ENCODE measurements around the gene CCR7. TPM values are rescaled to one million over a fixed set of nuclear protein-coding genes. Genes with fewer than 3 reads are reported as not detected.
"Not testable (repeated sequence)": the region's sequence is repeated elsewhere in the genome, so short reads cannot be mapped to it uniquely, and the experiment has no call there.

The CCR7 gene
- total RNA-seq, 3 donors from 2014 or later = 77.3 to 109 (median 108) TPM

GRCh38 chr17:40553694-40554534, 11.4 kb downstream of the CCR7 start:
- peak; percentile 52 to 55 for ATAC-seq
- H3K9me3 Mint-ChIP-seq = no peaks in the 10 kb centered on the region
- H3K27me3 Mint-ChIP-seq (ENCODE audit: low read depth) = no peaks in the 10 kb centered on the region
- DNase-seq = no peak
- H3K36me3 Mint-ChIP-seq (ENCODE audit: insufficient read depth) = peaks cover 55% of the 10 kb centered on the region
- H3K4me1 Mint-ChIP-seq (ENCODE audit: low read depth) = peaks cover 93% of the 10 kb centered on the region
- H3K4me3 Mint-ChIP-seq = peak overlapping the region; percentile 57

DNA sequence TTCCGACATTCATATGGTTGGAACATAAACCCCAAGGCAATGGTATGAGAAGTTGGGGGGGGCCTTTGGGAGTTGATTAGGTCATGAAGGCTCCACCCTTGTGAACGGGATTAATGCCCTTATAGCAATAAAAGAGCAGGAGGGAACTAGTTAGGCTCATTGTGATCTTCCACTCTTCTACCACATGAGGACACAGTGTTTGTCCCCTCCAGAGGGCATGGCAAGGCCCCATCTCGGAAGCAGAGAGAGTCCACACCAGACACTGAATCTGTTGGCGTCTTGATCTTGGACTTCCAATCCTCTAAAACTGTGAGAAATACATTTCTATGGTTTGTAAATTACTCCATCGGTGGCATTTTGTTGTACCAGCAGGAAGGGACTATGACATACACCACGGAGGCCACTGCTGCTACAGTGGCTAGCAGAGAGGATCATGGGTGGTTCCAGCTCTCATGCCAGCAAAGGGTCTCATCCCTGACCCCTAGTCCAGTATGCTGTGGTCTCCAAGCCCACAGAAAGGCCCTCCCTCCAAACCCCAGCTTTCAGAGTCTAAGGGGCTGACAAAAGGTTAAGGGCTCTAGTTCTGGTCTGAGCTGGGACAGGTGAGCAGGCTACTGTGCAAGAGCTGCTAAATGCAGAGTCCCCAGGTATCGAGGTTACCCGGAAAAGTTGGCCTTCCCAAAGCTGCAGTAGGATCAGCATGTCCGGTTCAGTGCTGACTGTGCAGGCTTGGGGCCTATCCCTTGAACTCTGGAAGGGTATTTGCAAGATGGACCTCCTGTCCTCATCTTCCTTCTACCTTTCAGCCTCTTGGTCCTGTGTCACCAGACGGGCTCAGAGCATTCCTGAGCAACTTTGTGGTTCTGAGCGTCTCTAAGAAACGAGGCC, 12.2 kb downstream of the CCR7 start:
- peak; percentile 3 to 4 for ATAC-seq
- H3K4me3 Mint-ChIP-seq = no peak overlapping the region
- DNase-seq = no peak
- peaks cover 94% of the 10 kb centered on the region for H3K4me1 Mint-ChIP-seq (ENCODE audit: low read depth)
- H3K27me3 Mint-ChIP-seq (ENCODE audit: low read depth) = no peaks in the 10 kb centered on the region
- H3K9me3 Mint-ChIP-seq = no peaks in the 10 kb centered on the region
- peaks cover 48% of the 10 kb centered on the region for H3K36me3 Mint-ChIP-seq (ENCODE audit: insufficient read depth)

GRCh38 chr17:40551879-40552768, 13.1 kb downstream of the CCR7 start:
- ATAC-seq (no peak), DNase-seq (no peak)
- Mint-ChIP-seq H3K4me1 (ENCODE audit: low read depth) (peaks cover 95% of the 10 kb centered on the region), H3K4me3 (peak overlapping the region; percentile 25), H3K36me3 (ENCODE audit: insufficient read depth) (peaks cover 45% of the 10 kb centered on the region), H3K9me3 (no peaks in the 10 kb centered on the region), H3K27me3 (ENCODE audit: low read depth) (no peaks in the 10 kb centered on the region)

DNA sequence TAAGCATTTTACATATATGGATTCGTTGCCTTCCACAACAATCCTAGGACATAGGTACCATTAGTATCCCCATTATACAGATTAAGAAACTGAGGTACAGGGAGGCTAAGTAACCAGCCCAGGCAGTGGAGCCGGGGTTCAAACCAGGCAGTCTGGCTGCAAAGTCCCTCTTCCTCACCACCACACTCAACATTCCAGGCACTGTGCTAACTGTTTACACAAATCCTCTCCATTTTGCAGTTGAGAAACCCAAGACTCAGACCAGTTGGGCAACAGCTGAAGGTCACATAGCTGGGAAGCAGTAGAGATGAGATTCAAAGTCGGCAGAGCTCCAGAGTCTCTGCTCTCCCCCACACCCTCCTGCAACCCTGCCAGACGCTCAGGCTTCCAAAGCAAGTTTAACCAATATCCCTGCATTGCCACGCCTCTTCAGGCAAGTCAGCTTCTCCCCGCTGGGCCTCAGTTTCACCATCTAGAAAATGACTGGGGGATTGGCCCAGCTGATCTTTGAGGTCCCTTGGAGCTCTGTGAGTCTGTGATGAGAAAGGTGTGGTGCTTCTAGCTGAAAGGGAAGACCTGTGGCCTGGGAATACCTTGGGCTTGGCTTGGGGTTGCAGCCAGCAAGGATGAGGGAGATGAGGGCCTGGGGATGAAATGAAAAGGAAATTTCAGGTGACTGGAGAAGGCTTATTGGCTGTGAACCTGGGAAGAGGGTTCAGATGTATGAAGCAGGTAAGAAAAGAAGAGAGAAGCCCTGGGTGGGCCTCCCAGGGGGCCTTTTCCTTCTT, 14.0 kb downstream of the CCR7 start:
- no peak for DNase-seq
- peaks cover 37% of the 10 kb centered on the region for H3K36me3 Mint-ChIP-seq (ENCODE audit: insufficient read depth)
- no peaks in the 10 kb centered on the region for H3K9me3 Mint-ChIP-seq
- ATAC-seq = no peak
- H3K27me3 Mint-ChIP-seq (ENCODE audit: low read depth) = no peaks in the 10 kb centered on the region
- H3K4me3 Mint-ChIP-seq = no peak overlapping the region
- peaks cover 96% of the 10 kb centered on the region for H3K4me1 Mint-ChIP-seq (ENCODE audit: low read depth)

DNA sequence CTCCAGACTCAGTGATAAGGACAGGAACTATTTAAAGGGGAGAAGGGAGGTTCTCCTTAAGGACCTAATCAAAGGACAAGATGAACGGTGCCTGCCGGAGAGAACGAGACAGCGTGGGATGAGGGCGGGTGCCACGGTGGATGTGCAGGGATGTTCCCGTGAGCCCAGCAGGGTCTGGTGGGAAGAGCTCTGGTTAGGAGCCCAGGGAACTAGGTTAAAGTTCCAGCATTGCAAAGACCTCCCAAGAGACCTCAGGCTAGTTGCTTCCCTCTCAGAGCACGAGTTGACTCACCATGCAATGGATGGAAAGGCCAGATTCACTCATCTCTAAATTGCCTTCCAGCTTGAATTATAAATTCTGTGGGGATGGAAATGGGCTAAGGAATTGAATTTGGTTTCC, 14.7 kb downstream of the CCR7 start:
- Mint-ChIP-seq H3K27me3 (ENCODE audit: low read depth) (no peaks in the 10 kb centered on the region), H3K4me3 (no peak overlapping the region), H3K36me3 (ENCODE audit: insufficient read depth) (peaks cover 33% of the 10 kb centered on the region), H3K4me1 (ENCODE audit: low read depth) (peaks cover 95% of the 10 kb centered on the region), H3K9me3 (no peaks in the 10 kb centered on the region)
- no peak for DNase-seq
- no peak for ATAC-seq

- Mint-ChIP-seq H3K27me3 (ENCODE audit: low read depth) (no peaks in the 10 kb centered on the region), H3K9me3 (no peaks in the 10 kb centered on the region), H3K4me3 (no peak overlapping the region), H3K4me1 (ENCODE audit: low read depth) (peaks cover 86% of the 10 kb centered on the region), H3K36me3 (ENCODE audit: insufficient read depth) (peaks cover 18% of the 10 kb centered on the region)
- ATAC-seq (peak; percentile 8 to 25), DNase-seq (no peak)
Measured at GRCh38 chr17:40548982-40549685, 16.1 kb downstream of the CCR7 start.

DNA sequence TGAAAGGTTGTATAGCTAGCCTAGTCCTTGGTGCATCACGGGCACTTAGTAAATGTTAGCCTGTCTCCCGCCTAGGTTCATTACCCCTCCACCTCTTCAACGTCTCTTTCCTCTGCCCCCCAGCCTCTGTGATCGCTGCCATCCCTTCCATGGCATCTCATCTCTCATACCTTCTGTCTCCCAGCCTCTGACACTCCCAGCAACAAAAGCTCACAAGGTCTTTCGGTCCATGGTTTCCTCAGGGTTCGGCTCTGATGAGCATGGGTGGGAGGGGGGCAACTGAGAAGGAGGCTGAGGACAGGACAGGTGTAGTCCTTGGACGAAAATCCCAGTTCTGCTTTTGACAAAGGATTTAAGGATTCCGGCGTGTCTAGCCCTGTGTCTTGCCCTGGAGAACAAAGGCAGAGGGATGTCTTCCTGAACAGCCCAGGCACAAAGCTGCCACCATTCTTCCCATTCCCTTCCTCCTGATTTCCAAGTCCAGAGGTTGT, 16.7 kb downstream of the CCR7 start:
- peaks cover 86% of the 10 kb centered on the region for H3K4me1 Mint-ChIP-seq (ENCODE audit: low read depth)
- H3K27me3 Mint-ChIP-seq (ENCODE audit: low read depth) = no peaks in the 10 kb centered on the region
- peaks cover 12% of the 10 kb centered on the region for H3K36me3 Mint-ChIP-seq (ENCODE audit: insufficient read depth)
- no peaks in the 10 kb centered on the region for H3K9me3 Mint-ChIP-seq
- no peak overlapping the region for H3K4me3 Mint-ChIP-seq
- DNase-seq = no peak
- ATAC-seq = no peak

- ATAC-seq (peak in 1 of 2 donors; percentile 10), DNase-seq (no peak)
- Mint-ChIP-seq H3K36me3 (ENCODE audit: insufficient read depth) (peaks cover 11% of the 10 kb centered on the region), H3K4me3 (no peak overlapping the region), H3K27me3 (ENCODE audit: low read depth) (no peaks in the 10 kb centered on the region), H3K9me3 (no peaks in the 10 kb centered on the region), H3K4me1 (ENCODE audit: low read depth) (peaks cover 87% of the 10 kb centered on the region)
Measured at GRCh38 chr17:40547785-40548478, 17.3 kb downstream of the CCR7 start.

DNA sequence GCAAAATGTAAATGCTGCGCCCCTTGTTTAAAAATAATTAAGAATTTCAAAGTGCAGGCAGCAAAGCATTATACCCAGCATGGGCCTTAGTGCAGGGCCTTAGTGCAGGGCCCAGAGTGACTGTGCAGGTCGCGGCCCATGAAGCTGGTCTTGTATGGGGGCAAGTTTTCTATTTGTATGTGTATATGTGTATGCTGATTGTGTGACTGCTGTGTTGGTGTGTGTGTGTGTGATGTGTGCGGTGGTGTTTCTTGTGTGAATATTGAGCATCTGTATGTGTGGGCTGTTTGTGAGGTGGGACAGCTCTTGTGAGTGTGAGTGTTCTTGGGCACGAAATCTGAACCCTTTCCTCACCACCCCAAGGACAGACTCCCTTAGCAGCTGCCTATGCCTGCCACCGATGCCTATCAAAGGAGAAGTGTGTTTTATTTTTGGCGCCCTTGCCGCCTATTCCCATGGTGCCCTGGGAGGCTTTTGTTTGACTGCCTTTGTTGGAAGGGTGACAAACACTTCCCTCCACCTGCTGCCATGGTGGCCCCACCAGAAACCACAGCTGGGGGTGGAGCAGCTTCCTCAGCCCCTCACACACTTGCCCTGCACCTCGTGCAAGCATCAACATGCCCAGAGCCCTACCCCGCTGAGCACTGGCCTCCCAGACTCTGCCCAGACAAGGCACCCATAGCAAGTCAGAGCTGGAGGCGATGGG, 18.0 kb downstream of the CCR7 start:
- Mint-ChIP-seq H3K4me3 (no peak overlapping the region), H3K4me1 (ENCODE audit: low read depth) (peaks cover 87% of the 10 kb centered on the region), H3K9me3 (no peaks in the 10 kb centered on the region), H3K36me3 (ENCODE audit: insufficient read depth) (peaks cover 4% of the 10 kb centered on the region), H3K27me3 (ENCODE audit: low read depth) (no peaks in the 10 kb centered on the region)
- DNase-seq (peak; percentile 58), ATAC-seq (peak; percentile 37 to 39)

- ATAC-seq; H3K4me3 Mint-ChIP-seq; DNase-seq; H3K27me3 Mint-ChIP-seq (ENCODE audit: low read depth); H3K36me3 Mint-ChIP-seq (ENCODE audit: insufficient read depth); H3K9me3 Mint-ChIP-seq: not testable (repeated sequence)
- peaks cover 88% of the 10 kb centered on the region for H3K4me1 Mint-ChIP-seq (ENCODE audit: low read depth)
Measured at GRCh38 chr17:40546497-40546896, 18.8 kb downstream of the CCR7 start.

DNA sequence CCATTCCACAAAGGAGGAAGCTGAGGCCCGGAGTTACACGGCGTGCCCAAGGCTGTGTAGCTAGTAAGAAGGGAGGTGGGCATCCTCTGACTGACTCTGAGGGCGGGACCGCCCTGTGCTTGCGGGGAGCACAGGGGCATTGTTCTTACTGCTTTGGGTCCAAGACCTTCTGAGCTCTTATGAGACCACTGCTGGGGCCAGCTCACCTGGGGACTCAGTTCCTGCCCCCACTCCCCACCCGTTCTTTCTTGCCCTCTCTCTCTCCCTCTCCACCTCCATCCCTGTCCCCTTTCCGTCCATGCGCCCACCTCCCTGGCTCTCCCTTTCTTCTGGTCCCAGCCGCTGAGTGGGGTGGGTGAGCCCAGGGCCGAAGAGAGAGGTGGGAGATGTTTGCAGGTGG, 19.6 kb downstream of the CCR7 start:
- H3K36me3 Mint-ChIP-seq (ENCODE audit: insufficient read depth) = no peaks in the 10 kb centered on the region
- ATAC-seq = no peak
- peaks cover 88% of the 10 kb centered on the region for H3K4me1 Mint-ChIP-seq (ENCODE audit: low read depth)
- no peaks in the 10 kb centered on the region for H3K9me3 Mint-ChIP-seq
- no peak overlapping the region for H3K4me3 Mint-ChIP-seq
- H3K27me3 Mint-ChIP-seq (ENCODE audit: low read depth) = no peaks in the 10 kb centered on the region
- no peak for DNase-seq

Data from activated T-cell treated with anti-CD3 and anti-CD28 coated beads, Interleukin-2, amount 50 U/mL, for 4 hours (primary cell).